ENCODE measurements around the gene WNT7A.

DNA sequence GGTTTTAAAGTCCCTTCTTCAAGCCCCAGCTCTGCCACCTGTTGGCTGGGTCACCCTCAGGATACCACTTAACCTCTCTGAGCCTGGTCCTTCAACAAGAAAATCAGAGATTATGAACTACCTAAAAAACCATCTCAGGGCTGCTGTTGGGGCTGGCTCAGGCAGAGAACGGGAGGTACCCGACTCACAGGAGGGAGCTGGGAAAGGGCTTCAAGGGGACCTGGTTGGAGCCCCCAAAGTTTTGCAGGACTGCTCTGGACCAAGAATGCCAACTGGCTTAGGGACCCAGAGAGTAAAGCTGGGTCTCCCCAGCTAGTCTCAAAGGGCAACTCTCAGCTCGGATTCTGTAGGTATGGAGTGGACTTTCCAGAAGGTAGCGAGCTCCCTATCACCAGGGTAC, 41.5 kb downstream of the WNT7A start:
- TF ChIP-seq, protein P1, sequence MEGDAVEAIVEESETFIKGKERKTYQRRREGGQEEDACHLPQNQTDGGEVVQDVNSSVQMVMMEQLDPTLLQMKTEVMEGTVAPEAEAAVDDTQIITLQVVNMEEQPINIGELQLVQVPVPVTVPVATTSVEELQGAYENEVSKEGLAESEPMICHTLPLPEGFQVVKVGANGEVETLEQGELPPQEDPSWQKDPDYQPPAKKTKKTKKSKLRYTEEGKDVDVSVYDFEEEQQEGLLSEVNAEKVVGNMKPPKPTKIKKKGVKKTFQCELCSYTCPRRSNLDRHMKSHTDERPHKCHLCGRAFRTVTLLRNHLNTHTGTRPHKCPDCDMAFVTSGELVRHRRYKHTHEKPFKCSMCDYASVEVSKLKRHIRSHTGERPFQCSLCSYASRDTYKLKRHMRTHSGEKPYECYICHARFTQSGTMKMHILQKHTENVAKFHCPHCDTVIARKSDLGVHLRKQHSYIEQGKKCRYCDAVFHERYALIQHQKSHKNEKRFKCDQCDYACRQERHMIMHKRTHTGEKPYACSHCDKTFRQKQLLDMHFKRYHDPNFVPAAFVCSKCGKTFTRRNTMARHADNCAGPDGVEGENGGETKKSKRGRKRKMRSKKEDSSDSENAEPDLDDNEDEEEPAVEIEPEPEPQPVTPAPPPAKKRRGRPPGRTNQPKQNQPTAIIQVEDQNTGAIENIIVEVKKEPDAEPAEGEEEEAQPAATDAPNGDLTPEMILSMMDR (IDR thresholded peaks at IDR 0.05; ENCODE audit: low read length): no peak
- no peak for TF ChIP-seq EZH2 (IDR thresholded peaks at IDR 0.05; ENCODE audit: borderline replicate concordance, low read length)

All from OCI-LY1 (cell line).